NCI-H1092 treated with DMSO at 0.1 percent for 48 hours (cell line): ENCODE measurements around the gene ASPRV1.
"Not testable (repeated sequence)": the region's sequence is repeated elsewhere in the genome, so short reads cannot be mapped to it uniquely, and the experiment has no call there.

Experiments
- DNase-seq: peaks from one replicate; lab custom pipeline; 2025; lab: John Stamatoyannopoulos, UW

The ASPRV1 gene

GRCh38 chr2:69961496-69961895 lies at the start of gene ASPRV1:
Gene ASPRV1 (minus strand): TSS chr2:69961631. CDS start chr2:69961436, 195 bp downstream.
- no peak for DNase-seq

DNA sequence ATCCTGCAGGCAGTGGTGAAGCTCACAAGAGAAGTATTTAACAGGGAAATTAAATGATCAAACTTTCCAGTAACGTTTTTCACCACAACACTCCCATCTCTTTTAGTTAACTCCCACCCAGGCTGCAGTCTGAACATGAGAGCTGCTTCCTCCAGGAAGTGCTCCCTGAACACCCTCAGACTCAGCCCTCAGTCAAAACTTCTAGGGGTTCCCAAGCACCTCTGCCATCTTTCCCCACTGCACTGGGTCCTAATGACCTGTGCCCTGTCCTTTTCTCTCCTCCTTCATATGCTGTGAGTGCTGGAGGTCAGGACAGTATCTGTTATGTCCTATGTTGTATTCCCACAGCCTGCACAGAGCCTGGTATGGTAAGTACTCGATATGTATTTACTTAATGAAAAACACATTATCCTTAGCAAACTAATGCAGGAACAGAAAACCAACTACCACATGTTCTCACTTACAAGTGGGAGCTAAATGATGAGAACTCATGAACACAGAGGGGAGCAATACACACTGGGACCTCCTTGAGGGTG lies 49.2 kb upstream of the ASPRV1 start:
- no peak for DNase-seq

GRCh38 chr2:70009762-70010575 lies 48.5 kb upstream of the ASPRV1 start:
- DNase-seq: no peak

DNA sequence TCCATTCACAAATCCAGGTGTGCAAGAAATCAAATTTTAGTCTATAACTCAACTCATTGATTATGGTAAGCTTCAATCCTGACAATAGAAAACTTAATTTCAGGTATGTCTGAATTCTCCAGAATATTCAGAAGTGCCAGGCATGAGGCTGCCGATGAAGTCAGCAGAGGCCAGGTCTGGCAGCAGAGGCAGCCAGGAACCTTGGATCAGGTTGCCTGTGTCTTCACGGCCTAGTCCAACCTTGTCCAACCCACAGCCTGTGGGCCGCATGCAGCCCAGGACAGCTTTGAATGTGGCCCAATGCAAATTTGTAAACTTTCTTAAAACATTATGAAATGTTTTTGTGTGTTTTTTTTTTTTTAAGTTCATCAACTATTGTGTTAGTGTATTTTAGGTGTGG lies 46.9 kb upstream of the ASPRV1 start:
- no peak for DNase-seq

DNA sequence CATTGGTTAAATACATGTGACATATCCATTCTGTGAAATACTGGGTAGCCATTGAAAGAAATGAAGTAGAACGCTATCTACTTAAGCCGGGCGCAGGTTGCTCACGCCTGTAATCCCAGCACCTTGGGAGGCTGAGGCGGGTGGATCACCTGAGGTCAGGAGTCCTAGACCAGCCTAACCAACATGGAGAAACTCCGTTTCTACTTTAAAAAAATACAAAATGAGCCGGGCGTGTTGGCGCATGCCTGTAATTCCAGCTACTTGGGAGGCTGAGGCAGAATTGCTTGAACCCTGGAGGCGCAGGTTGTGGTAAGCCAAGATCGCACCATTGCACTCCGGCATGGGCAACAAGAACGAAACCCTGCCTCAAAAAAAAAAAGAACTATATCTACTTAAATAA lies 45.7 kb upstream of the ASPRV1 start:
- DNase-seq: no peak

- DNase-seq: no peak
Measured at GRCh38 chr2:70006447-70006784, 45.0 kb upstream of the ASPRV1 start.

DNA sequence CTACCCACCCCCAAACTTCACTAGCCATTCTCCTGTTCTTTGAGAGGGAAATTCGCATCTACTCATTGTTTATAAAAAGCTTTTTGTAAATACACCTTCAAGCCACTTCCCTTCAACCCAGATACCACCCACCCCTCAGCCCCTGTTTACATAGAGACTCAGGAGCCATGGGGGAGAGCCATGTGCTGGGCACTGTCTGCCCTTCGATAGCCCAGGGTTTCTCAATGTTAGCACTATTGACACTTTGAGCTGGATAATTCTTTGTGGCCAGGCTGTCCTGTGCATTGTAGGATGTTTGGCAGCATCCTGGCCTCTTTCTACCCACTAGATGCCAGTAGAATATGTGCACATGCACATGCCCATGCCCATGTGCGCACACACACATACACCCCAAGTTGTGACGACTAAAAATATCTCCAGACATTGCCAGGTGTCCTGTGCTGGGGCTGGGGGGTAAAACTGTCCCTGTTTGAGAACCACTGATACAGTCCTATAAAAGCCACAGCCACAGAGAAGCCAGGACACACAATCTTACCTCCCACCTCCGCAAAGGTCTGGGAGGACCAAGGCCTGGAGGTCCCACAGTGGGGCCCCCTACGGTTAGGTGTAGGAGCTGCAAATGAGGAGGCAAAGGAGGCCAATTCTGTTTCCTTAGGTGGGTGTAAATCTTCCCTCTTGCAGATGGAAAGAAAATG lies 44.5 kb upstream of the ASPRV1 start:
- no peak for DNase-seq

DNA sequence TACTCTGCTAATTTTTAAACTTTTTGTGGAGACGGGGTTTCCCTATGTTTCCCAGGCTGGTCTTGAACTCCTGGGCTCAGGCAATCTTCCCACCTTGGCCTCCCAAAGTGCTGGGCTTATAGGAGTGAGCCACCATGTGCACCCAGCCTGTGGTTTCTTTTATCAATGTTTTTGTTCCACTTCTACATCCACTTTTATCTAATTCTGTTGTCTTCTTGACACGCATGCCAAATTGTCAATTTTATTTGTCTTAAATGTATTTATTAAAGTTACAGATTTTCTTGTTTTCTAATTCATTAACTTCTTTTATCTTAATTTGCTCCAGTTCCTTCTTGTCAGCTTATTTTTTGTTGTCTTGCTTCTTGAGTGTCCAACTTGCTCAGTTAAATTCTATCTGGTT lies 43.8 kb upstream of the ASPRV1 start:
- no peak for DNase-seq

DNA sequence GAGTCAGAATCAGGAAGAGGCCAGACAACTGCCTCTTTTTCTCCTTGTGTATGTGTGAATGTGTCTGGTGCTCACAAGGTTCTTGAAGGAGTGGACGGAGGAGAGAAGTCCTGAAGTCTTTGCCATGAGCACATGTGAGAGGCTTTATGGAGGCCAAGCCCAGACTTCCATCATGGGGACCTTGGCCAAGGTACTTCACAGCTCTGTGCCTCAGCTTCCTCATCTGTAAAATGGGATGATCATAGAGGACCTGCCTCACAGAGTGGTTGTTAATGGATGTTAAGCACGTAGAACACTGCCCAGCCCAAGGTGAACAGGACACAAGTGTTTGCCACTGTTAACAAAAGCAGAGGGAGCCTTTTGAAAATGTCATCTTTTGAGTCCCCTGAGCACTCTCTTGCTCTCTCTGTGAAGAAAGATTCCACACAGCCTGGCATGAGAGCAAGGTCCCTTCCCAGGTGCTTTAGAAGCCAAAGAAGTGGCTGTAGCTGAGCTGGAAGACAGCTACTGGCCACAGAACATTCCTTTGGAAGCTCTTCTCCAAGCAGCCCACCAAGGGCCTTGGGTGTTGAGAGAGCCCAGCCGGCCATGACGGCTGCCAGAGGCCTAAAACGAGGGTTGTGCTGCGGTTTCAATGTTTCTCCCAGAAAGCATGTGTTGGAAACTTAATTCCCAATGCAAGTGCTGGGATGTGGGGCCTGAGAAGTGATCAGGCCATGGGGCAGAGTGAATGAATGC lies 41.8 kb upstream of the ASPRV1 start:
- DNase-seq: no peak

DNA sequence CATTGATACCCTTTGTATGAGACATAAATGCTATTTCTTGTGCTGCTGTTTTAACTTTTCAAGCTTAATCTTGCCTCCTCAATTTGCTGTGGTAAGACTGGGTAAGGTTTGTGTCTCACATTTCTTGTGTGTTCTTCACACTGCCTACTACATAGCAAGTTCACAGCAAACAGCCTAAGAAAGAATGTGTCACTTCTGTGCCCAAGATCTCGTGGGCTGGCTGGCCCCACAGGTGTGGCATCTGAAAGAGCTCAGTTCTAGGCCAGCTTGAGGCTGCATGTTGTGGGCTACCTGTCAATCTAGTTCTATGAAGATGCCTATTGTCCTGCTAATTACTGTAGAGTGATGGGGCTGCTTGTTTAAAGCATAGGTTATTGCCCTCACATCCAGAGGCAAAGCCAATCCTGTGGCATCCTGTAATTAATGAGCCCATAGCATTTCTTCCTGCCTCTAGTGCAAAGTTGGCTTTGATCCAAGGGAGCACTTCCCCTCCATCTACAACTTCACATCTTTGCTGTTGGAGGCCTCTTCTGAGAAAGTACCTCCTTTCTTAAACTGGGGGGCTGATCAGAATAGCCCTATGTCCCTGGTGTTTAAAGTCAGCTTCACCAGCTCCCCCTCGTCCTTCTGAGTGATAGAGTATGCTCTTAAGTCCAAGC lies 40.9 kb upstream of the ASPRV1 start:
- DNase-seq: no peak

- DNase-seq: not testable (repeated sequence)
Measured at GRCh38 chr2:70000529-70000928, 39.1 kb upstream of the ASPRV1 start.

DNA sequence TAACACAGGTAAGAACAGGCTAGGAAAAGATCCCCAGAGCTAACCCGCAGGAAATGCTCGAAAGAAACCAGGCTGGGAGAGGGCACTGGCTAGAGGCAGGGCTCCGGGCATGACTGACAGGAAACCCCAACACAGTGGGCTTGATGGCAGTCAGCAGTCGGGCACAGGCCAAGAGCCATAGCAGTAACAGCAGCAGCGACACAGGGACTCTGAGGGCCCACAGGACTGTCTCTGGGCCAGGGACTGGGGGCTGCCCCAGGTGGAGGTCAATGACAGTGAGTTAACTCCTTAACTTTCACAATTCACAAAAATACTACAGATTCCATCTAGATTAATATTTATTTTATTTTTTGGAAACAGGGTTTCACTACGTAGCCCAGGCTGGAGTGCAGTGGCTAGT lies 37.3 kb upstream of the ASPRV1 start:
- DNase-seq: no peak

DNA sequence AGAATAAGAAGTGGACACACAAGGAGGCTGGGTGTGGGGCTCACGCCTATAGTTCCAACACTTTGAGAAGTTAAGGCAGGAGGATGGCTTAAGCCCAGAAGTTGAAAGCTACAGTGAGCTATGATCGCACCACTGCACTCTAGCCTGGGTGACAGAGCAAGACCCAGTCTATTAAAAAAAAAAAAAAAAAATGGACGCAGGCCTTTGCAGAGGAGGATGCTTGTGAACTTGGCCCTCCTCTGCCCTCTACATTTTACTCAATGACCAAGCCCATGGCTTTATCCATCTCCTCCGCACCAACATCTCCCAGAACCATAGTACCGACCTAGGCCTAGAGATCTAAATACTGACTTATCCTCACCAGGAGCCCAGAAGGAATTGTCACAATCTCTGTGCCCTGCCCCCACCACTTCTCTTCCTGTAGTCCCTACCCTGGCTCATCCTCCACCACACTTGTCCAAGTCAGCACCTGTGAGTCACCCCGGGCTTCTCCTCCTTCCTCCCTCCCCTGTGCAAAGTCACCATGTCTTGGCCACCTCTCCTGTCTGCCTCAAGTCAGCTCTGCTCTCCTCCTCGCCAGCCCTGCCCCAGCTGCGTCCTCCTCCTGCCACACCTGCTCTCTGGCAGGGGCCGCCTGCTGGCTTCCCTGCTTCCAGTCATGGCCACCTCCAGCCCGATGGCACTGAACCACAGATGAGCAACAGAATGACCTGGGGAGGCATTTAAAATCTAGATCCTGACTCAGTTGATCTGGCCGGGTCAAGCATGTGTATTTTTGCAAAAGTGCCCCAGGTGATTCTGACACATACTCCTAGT lies 35.8 kb upstream of the ASPRV1 start:
- DNase-seq: no peak

DNA sequence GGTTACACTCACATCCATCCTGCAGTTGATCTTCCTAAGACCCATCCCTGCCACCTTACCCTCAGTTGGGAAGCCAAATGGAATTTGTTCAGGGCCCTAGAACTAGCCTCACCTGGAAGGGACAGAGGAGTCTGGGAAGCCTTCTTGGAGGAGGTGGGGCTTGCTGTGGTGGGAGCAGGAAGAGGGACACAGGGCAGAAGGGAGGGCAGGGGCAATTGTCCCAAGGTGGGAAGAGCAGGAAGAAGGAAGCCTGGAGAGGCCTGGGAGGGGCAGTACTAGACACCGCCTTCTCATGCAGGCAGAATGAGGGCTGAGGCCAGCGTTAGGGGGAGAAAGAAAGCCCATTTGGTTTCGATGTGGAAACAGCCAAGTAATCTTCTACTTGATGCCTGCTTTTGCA lies 34.1 kb upstream of the ASPRV1 start:
- no peak for DNase-seq

- DNase-seq: no peak
Measured at GRCh38 chr2:69994166-69994565, 32.7 kb upstream of the ASPRV1 start.

DNA sequence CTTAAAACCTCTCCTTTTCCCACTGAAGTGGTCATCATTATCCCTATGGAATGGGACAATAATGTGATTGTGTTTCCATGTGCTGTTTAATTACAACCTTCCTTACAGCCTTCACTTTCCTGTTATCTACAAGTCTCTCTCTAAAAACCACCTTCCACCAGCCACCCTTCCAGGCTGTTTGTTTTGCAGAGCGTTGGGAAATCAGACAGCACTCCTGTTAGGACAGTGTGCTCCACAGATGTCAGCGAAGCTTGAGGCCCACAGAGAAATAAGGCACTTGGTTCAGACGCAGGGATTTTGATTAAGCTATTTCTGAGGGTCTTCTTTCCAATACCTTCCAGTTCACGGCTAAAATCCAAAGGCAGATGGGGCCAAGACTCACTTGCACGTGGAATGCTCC lies 32.3 kb upstream of the ASPRV1 start:
- DNase-seq: no peak

DNA sequence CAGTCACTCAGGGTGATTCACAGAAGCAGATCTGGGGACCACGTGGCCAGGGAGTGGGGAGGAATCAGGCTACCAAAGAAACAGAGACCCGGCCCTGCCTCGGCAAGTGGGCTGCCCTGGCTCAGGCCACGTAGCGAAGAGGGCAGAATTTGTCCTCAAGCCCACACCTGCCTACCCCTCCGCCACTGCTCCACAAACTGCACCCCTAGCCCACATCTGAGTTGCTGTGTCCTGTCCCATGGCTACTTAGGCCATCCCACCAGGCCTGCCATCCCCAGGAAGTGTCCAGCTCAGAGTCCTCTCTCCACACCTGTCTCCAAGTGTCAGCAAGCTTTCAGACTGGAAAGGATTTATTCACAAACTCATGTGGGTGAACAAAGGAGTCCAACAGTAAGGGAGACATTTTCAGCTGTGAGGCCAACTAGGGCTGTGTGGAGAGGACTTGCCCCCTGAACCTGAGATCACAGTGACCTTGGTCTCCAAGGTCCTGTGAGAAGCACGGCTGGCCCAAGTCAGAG lies 31.7 kb upstream of the ASPRV1 start:
- DNase-seq: no peak

DNA sequence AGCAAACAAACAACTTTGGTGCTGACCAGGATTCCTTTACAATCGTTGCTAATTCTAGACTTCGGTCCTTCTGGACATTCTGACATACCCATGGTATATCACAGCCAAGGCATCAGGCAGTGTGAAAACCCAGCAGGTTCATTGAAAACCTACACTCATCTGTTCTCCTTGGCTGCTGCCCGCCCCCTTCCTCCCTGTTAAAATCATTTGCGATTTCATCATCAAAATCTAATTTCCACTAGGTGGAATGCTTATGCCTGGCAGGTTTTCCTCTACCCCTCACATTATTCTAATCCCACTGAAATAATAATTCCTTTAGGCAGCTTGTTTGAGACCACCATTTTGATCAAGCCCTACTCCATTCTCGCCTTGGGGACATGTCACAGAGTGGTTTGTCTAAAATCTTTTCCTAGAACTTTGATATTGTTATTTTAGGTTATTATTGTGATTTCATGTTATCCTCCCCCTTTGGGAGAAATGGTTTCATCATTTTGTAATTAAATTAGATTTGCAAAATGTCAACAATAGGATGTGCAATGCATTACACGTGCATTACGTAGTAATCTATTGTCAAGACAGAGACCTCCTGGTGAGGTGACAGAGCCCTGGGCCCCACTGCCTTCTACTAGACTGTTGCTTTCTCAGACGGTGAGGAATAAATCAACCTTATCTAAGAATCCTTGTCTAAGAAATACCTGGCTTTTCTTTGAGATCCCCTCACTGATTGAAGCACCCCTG lies 31.0 kb upstream of the ASPRV1 start:
- no peak for DNase-seq

DNA sequence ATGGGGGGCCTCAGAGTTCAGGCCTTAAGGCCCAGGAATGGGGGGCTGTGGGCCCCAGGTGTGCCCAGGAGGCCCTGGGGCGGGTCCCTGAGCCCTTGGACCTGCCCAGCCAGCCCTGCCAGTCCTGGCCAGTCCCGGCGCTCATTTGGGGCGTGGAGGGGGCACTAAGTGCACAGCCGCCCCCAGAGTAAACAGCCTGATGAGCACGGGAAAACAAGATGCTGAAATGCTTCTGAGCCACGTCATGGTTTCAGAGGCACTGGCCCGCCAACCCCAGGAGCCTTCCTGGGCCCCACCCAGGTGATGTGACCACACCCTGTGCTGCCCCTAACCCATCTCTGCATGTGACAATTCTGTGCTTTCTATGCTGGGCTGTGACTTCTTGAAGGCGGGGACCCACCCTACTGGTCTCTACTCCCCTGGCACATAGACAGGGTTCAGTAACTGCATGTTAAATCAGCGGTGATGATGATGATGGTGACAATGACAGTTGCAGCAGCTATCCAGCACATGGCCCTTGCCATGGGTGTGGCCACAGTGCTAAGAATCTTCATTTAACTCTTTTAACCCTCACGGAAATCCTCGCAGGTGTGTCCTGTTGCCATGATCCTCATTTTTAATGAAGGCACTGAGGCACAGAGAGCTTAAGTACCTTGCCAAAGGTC lies 28.1 kb upstream of the ASPRV1 start:
- DNase-seq: no peak

DNA sequence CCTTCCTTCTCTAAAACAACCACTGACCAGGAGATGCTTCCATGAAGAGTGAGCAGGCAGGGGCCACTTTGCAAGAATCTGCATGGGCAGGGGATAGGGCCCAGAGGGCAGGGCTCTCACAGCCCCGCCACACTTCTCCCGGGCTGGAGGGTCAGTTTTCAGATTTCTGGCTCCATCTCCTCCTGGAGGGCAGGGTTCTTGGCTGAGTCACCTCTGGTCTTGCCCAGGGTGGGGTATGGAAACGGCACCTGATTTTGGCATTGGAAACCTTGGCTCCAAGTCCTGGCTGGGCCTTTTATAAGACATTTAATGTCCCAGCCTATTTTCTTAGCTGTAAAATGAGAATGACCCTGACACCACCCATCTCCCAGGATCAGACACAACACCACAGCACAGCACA lies 27.6 kb upstream of the ASPRV1 start:
- DNase-seq: no peak
